Measurements from ENCODE around the gene IGSF22.

DNA sequence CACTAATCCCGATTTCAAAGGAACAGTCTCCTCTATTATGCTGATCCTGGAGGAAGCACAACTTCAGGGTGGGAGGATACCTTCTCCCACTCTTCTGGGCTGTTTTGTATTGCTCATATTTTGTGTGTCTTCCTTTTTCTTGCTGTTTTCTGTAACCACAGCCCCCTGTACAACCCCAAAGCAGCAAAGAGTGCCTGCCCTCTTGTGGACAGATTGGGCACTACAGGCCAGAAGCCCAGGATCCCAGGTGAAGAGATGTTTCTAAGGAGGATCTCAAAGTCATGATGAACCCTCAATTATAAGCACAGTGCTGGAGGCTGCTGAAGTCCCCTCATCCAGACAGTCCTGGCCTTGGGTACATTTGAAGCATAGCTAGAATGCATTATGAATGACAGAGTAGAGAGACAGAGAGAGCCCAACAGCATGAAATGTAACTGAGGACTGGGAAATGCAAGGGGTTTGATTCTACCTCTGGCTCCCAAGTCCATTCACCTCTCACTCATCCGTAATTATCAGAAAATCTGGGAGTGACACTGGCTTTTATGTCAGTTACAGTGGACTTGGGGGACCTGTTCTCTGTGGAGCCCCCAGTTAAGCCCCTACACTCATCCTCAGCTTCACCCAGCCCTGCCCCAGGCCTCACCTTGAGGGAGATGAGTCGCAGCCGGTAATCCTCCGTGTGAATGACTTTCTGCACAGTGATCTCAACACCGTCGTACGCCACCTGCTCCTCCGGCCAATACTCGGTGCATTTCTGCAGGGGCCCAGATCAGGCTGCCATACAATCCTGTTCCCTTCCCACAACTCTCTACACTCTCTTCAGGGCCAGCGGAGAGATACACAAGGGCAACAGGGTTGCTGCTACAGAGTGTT lies 6.2 kb upstream of the IGSF22 start:
- TF ChIP-seq, protein P1, sequence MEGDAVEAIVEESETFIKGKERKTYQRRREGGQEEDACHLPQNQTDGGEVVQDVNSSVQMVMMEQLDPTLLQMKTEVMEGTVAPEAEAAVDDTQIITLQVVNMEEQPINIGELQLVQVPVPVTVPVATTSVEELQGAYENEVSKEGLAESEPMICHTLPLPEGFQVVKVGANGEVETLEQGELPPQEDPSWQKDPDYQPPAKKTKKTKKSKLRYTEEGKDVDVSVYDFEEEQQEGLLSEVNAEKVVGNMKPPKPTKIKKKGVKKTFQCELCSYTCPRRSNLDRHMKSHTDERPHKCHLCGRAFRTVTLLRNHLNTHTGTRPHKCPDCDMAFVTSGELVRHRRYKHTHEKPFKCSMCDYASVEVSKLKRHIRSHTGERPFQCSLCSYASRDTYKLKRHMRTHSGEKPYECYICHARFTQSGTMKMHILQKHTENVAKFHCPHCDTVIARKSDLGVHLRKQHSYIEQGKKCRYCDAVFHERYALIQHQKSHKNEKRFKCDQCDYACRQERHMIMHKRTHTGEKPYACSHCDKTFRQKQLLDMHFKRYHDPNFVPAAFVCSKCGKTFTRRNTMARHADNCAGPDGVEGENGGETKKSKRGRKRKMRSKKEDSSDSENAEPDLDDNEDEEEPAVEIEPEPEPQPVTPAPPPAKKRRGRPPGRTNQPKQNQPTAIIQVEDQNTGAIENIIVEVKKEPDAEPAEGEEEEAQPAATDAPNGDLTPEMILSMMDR (optimal IDR thresholded peaks at IDR 0.05 in 1 of 3, IDR thresholded peaks at IDR 0.05 in 1 of 3, conservative IDR thresholded peaks at IDR 0.05 in 1 of 3; ENCODE audit: extremely low read depth in 1 of 3, insufficient read depth in 2 of 3, low read length in 3 of 3) = peak; percentile 83 to 99 (median 95)
- no peak for TF ChIP-seq EZH2 (IDR thresholded peaks at IDR 0.05; ENCODE audit: low read length)
